K562 (cell line): ENCODE results near the gene ERO1B. TPM values are rescaled to one million over a fixed set of nuclear protein-coding genes. Genes with fewer than 3 reads are reported as not detected.

ENCODE experiments used
- CEBPB ChIP-seq: fragments of 450-650 bp; IDR thresholded peaks from 2 replicates; pipeline ENCODE4 v1.6.1; 2016; ENCODE audit warnings: missing genetic modification characterization, missing compliant biosample characterization
- EP300 ChIP-seq: IDR thresholded peaks from 2 replicates; pipeline ENCODE4 v1.6.1; 2012; ENCODE audit warnings: low read length, improper control_type of control experiment
- GABPB1 ChIP-seq: sonication (generic); formaldehyde crosslinking; IDR thresholded peaks from 2 replicates; pipeline ENCODE4 v1.8.0; 2022; ENCODE audit warnings: mild to moderate bottlenecking, missing genetic modification reagents
- L3MBTL2 ChIP-seq: fragments of 450-650 bp; IDR thresholded peaks from 2 replicates; pipeline ENCODE4 v1.6.1; 2016; ENCODE audit warnings: mild to moderate bottlenecking, moderate library complexity
- MECOM ChIP-seq: fragments of 250-450 bp; sonication (Bioruptor Pico); IDR thresholded peaks from 2 replicates; pipeline ENCODE4 v1.8.0; 2022; ENCODE audit warnings: inconsistent platforms
- NFE2L1 ChIP-seq: fragments of 450-650 bp; IDR thresholded peaks from 2 replicates; pipeline ENCODE4 v1.6.1; 2016; ENCODE audit warnings: missing genetic modification characterization, low read depth, mild to moderate bottlenecking, missing compliant biosample characterization, moderate library complexity, borderline replicate concordance
- RCOR1 ChIP-seq, 2 experiments: IDR thresholded peaks; 2 replicates each; pipeline ENCODE4 v1.6.1; 2012; ENCODE audit warnings: low read depth in 2 of 2, low read length in 2 of 2, borderline replicate concordance in 1 of 2, improper control_type of control experiment in 1 of 2
- ZNF324 ChIP-seq: fragments of 250-450 bp; sonication (Bioruptor Pico); IDR thresholded peaks from 2 replicates; pipeline ENCODE4 v1.4.0; 2020; ENCODE audit warnings: mild to moderate bottlenecking
- ZNF354B ChIP-seq: fragments of 250-450 bp; sonication (Bioruptor Pico); IDR thresholded peaks from 2 replicates; pipeline ENCODE4 v1.4.0; 2020
- ZNF41 ChIP-seq: fragments of 250-450 bp; sonication (Bioruptor Pico); conservative IDR thresholded peaks from 2 replicates; pipeline ENCODE4 v1.4.0; 2020; ENCODE audit warnings: mild to moderate bottlenecking
- ZNF707 ChIP-seq: fragments of 250-450 bp; sonication (Bioruptor Pico); conservative IDR thresholded peaks from 2 replicates; pipeline ENCODE4 v1.8.0; 2022; ENCODE audit warnings: inconsistent platforms, mild to moderate bottlenecking, moderate library complexity
- polyA plus RNA-seq, 8 experiments: library from polyadenylated mRNA; depleted of rRNA in 4 of 8; stranded (reverse) in 5 of 8; unstranded in 3 of 8; fragments of >200 nt; fragmentation: Nextera tagmentation in 2 of 8; fragmentation: Illumina TruSeq in 1 of 8; extraction: Ambion mirVana in 2 of 8; extraction: Trizol in 1 of 8; gene quantifications; 2 replicates each; pipeline versions ENCODE4 v1.2.1 to v1.2.3, GENCODE V29; 2011 to 2014; ENCODE audit warnings: inconsistent platforms in 1 of 8, missing spikeins in 1 of 8
- total RNA-seq, 7 experiments: library from RNA; depleted of rRNA in 6 of 7; stranded (reverse); fragments of >200 nt in 6 of 7; fragmentation: Illumina TruSeq in 2 of 7; extraction: Trizol in 2 of 7; gene quantifications; 2 replicates each; pipeline versions ENCODE4 v1.2.1 to v1.2.3, GENCODE V29; 2011 to 2021; ENCODE audit warnings: low replicate concordance in 1 of 7
- TF ChIP-seq, protein P1 (sequence below), 2 experiments: IDR thresholded peaks in 1 of 2; conservative IDR thresholded peaks in 1 of 2; 2 replicates each; pipeline ENCODE4 v1.6.1; 2016; ENCODE audit warnings: low read depth in 2 of 2, mild to moderate bottlenecking in 1 of 2, missing compliant biosample characterization in 1 of 2, missing genetic modification characterization in 1 of 2, moderate library complexity in 1 of 2
- TF ChIP-seq, protein P2 (sequence below): fragments of 450-650 bp; formaldehyde crosslinking; IDR thresholded peaks from 2 replicates; pipeline ENCODE4 v1.4.0; 2022; ENCODE audit warnings: missing genetic modification characterization
- TF ChIP-seq, protein P3 (sequence below), 2 experiments: fragments of 200-800 bp in 1 of 2; sonication (Bioruptor generic) in 1 of 2; sonication (generic) in 1 of 2; formaldehyde crosslinking in 1 of 2; IDR thresholded peaks in 1 of 2; conservative IDR thresholded peaks in 1 of 2; 2 replicates each; pipeline versions ENCODE4 v1.5.0 to v1.6.1; 2016 to 2020; ENCODE audit warnings: missing compliant biosample characterization in 1 of 2, missing genetic modification characterization in 1 of 2, missing genetic modification reagents in 1 of 2
- TF ChIP-seq, protein P4 (sequence below): fragments of 250-450 bp; sonication (Bioruptor Pico); IDR thresholded peaks from 2 replicates; pipeline ENCODE4 v1.4.0; 2020; ENCODE audit warnings: mild to moderate bottlenecking, moderate library complexity, borderline replicate concordance
- TF ChIP-seq, protein P5 (sequence below): fragments of 450-650 bp; formaldehyde crosslinking; IDR thresholded peaks from 2 replicates; pipeline ENCODE4 v1.4.0; 2020; ENCODE audit warnings: mild to moderate bottlenecking, moderate library complexity

ERO1B gene
- total and polyA plus RNA-seq, 9 of the 15 experiments (the other 6 are each of a cell fraction or from before 2014, with no cell fraction given): 0.59 to 6.4 (median 4.2) TPM

DNA sequence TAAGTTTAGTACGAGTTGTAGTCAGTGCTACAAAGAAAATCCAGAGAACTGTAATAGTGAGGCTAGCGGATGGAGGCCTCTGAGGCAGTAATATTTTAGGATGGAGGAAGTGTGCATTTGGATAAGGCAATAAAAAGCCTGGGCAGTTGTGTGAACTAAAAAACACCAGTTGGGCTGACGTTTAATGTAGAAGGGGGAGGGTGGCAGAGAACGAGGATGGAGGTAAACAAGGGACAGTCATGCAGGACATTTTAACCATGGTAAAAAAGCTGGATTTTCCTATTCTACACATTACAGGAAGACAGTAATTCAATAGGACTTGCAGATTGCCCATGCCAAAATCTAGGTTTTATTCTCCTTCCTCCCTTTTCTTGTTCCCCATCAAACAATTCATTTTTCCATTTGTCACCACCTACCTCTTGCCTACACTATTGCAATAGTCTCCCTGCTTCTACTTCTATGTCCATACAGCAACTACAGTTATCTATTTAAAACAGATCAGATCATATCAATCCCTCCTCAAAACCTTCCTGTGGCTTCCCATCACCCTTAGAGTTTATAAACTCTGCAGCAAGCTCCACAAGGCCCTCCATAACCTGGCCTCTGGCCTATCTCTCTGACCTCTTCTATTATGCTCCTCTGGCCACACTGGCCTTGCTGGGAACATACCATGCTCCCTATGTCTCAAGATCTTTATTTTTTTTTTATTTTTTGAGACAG lies 27.7 kb downstream of the ERO1B start (continued):
- TF ChIP-seq, protein P1, sequence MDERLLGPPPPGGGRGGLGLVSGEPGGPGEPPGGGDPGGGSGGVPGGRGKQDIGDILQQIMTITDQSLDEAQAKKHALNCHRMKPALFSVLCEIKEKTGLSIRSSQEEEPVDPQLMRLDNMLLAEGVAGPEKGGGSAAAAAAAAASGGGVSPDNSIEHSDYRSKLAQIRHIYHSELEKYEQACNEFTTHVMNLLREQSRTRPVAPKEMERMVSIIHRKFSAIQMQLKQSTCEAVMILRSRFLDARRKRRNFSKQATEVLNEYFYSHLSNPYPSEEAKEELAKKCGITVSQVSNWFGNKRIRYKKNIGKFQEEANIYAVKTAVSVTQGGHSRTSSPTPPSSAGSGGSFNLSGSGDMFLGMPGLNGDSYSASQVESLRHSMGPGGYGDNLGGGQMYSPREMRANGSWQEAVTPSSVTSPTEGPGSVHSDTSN (CRISPR knock-in tag; IDR thresholded peaks at IDR 0.05; ENCODE audit: low read depth): no peak
- TF ChIP-seq, protein P1 (tag; conservative IDR thresholded peaks at IDR 0.05; ENCODE audit: low read depth): peak; percentile 64; the same call in 1 of the 2 replicates
- TF ChIP-seq EP300 (peak; percentile 72), ZNF324 (CRISPR knock-in tag) (no peak), ZNF354B (CRISPR knock-in tag) (no peak), MECOM (CRISPR knock-in tag) (0 out of 2 replicates have a peak, but pooled peaks have one; percentile 37), ZNF707 (CRISPR knock-in tag) (no peak), RCOR1 (IDR thresholded peaks at IDR 0.05; ENCODE audit: borderline replicate concordance in 1 of 2, low read depth in 2 of 2, low read length in 2 of 2) (peak in 1 of 2 experiments; percentile 64; a peak in 2 of 4 replicates), L3MBTL2 (0 out of 2 replicates have a peak, but pooled peaks have one; percentile 16), ZNF41 (CRISPR knock-in tag) (no peak), CEBPB (tag) (peak; percentile 43), GABPB1 (CRISPR knock-in tag) (no peak), NFE2L1 (no peak)
- TF ChIP-seq, protein P2, sequence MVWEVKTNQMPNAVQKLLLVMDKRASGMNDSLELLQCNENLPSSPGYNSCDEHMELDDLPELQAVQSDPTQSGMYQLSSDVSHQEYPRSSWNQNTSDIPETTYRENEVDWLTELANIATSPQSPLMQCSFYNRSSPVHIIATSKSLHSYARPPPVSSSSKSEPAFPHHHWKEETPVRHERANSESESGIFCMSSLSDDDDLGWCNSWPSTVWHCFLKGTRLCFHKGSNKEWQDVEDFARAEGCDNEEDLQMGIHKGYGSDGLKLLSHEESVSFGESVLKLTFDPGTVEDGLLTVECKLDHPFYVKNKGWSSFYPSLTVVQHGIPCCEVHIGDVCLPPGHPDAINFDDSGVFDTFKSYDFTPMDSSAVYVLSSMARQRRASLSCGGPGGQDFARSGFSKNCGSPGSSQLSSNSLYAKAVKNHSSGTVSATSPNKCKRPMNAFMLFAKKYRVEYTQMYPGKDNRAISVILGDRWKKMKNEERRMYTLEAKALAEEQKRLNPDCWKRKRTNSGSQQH: no peak
- TF ChIP-seq, protein P3, sequence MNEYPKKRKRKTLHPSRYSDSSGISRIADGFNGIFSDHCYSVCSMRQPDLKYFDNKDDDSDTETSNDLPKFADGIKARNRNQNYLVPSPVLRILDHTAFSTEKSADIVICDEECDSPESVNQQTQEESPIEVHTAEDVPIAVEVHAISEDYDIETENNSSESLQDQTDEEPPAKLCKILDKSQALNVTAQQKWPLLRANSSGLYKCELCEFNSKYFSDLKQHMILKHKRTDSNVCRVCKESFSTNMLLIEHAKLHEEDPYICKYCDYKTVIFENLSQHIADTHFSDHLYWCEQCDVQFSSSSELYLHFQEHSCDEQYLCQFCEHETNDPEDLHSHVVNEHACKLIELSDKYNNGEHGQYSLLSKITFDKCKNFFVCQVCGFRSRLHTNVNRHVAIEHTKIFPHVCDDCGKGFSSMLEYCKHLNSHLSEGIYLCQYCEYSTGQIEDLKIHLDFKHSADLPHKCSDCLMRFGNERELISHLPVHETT (CRISPR knock-in tag; conservative IDR thresholded peaks at IDR 0.05 in 1 of 2, IDR thresholded peaks at IDR 0.05 in 1 of 2): no peak
- TF ChIP-seq, protein P4, sequence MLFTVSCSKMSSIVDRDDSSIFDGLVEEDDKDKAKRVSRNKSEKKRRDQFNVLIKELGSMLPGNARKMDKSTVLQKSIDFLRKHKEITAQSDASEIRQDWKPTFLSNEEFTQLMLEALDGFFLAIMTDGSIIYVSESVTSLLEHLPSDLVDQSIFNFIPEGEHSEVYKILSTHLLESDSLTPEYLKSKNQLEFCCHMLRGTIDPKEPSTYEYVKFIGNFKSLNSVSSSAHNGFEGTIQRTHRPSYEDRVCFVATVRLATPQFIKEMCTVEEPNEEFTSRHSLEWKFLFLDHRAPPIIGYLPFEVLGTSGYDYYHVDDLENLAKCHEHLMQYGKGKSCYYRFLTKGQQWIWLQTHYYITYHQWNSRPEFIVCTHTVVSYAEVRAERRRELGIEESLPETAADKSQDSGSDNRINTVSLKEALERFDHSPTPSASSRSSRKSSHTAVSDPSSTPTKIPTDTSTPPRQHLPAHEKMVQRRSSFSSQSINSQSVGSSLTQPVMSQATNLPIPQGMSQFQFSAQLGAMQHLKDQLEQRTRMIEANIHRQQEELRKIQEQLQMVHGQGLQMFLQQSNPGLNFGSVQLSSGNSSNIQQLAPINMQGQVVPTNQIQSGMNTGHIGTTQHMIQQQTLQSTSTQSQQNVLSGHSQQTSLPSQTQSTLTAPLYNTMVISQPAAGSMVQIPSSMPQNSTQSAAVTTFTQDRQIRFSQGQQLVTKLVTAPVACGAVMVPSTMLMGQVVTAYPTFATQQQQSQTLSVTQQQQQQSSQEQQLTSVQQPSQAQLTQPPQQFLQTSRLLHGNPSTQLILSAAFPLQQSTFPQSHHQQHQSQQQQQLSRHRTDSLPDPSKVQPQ (CRISPR knock-in tag): no peak
- TF ChIP-seq, protein P5, sequence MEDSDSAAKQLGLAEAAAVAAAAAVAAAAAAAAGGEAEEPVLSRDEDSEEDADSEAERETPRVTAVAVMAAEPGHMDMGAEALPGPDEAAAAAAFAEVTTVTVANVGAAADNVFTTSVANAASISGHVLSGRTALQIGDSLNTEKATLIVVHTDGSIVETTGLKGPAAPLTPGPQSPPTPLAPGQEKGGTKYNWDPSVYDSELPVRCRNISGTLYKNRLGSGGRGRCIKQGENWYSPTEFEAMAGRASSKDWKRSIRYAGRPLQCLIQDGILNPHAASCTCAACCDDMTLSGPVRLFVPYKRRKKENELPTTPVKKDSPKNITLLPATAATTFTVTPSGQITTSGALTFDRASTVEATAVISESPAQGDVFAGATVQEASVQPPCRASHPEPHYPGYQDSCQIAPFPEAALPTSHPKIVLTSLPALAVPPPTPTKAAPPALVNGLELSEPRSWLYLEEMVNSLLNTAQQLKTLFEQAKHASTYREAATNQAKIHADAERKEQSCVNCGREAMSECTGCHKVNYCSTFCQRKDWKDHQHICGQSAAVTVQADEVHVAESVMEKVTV (CRISPR knock-in tag): 0 out of 2 replicates have a peak, but pooled peaks have one; percentile 20
